NOMO-1 treated with DMSO at 0.1 percent for 48 hours (cell line): ENCODE results near the gene RAG2.
A peak's percentile ranks its signal among the peaks of the same experiment; 100 is the strongest.

Experiments used
- DNase-seq: peaks from one replicate; lab custom pipeline; 2025; ENCODE audit not compliant: unreplicated experiment; lab: John Stamatoyannopoulos, UW

The RAG2 gene

GRCh38 chr11:36598051-36598450 is at the start of gene RAG2:
RAG2 (minus strand) TSS chr11:36598236; CDS start chr11:36594168, 4,068 bp downstream.
- DNase-seq, result no peak

- no peak for DNase-seq
Measured at GRCh38 chr11:36638556-36638955, 40.5 kb upstream of the RAG2 start.

GRCh38 chr11:36635066-36635862 is 37.2 kb upstream of the RAG2 start:
- no peak for DNase-seq

DNA sequence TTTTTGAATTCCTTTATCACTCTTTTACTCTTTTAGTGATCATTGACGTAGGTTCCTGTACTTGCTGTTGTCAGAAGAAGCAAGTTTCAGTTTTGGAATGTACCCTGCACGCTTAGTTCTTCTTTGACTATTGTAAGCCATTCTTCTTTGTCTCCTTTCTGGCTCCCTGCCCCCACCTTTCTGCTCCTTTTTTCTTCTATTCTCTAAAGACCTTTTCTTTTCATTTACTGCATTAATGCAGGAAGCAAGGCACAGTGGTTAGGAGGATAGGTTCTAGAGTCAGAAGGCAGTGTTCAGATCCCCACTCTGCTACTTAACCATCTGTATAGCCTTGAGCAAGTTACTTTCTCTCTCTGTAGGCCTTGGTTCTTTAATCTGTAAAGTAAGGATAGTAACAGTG is 33.7 kb upstream of the RAG2 start:
- DNase-seq, result no peak

GRCh38 chr11:36628765-36629244 is 30.8 kb upstream of the RAG2 start:
- DNase-seq, result no peak

DNA sequence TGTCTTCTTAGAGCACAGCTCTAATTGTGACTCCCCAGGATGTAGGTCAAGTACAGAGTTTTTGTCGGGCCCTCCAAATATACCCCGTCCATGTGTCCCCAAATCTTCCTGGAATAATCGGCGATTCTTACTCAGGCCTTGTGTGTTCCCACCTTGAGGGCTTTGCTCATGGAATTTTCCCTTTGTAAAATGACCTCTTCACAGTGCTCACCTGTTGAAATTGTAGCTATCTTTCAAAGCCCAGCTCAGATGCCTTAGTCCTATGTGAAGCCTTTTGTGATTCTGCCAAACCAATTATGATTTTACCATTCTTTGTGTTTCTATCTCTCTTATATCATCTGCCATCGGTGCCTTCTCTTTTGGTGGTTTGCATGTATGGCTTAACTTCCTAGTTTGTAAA is 30.1 kb upstream of the RAG2 start:
- DNase-seq, result no peak

DNA sequence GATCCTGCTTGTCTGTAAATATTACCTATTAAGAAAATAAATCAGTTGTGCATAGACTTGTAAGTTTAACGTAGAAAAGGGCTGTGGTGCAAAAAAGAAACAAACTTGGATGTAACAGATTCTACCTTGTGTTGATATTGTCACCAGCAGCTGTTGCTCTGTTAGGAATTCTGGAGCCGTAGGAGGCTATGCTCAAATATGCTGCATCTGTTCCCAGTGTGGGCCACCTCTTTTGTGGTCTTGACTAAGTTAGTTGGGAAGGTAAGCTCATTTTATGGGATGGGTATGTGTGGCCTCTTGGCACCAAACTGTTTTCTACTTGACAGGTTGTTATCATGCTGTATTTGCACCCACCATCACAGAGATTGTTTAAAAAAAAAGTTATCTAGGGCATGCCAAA is 29.4 kb upstream of the RAG2 start:
- DNase-seq, result no peak

DNA sequence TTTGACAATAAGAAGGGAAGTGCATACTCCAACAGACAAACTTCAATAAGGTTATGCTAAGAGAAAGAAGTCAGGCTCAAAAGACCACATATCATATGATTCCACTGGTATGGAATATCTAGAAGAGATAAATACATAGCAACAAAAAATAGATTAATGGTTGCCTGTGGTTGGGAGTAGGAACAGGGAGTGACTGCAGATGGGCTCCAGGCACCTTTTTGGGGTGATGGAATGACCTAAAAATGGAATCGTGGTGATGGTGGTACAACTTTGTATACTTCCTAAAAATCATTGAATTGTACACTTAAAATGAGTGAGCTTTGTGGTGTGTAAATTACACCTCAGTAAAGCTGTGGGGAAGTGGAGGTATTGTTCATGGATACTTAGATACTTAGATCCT is 29.0 kb upstream of the RAG2 start:
- no peak for DNase-seq

GRCh38 chr11:36623494-36623893 is 25.5 kb upstream of the RAG2 start:
- DNase-seq, result no peak

- peak; percentile 54 for DNase-seq
Measured at GRCh38 chr11:36622431-36623136, 24.5 kb upstream of the RAG2 start.

DNA sequence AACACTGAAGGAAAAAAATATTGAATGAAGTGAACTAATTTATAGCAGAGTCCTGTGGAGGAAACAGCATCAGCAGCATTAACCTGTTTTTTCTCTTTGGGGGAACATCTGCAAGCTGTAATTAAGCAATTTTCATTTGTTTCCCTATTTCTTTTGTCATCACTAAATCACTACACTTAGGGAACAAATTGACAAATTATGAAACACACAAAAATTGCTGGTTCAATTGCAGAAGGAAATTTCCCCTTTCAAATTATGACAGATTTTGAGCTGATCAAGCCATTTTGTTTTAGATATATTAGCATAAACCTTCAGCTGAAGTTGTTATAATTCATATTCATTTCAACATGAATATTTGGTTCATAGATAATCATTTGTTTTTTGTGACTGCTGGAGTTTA is 22.2 kb upstream of the RAG2 start:
- peak; percentile 57 for DNase-seq

- DNase-seq, result no peak
Measured at GRCh38 chr11:36619502-36619901, 21.5 kb upstream of the RAG2 start.

DNA sequence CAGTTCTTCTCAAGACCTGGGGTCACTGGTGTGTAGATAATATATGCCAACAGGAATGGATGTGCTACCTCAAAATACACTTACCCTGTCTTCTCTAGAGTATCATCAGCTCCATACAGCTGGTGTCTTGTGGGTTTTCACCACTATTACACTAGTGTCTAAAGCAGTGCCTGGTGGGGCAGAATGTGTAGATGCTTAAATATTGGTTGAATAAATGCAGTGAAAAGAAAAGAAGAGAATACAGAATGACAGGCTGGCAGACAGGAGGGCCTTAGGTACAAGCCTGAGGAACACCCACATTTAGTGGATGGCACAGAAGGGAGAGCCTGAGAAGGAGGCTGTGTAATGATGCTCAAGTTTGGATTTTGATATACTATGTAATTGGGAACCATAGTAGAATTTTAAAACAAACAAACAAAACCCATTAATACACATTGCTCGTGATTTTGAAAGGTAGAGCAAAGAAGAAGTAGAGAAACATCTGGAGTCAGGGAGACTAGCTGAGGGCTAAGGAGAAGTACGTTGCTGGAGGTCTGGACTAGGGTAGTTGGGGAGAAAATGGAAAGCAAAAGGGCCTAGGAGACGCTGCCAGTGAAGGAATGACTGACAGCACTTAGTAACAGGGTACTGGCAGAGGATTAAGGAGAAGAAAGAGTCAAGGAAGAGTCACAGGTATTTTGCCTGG is 20.5 kb upstream of the RAG2 start:
- no peak for DNase-seq

- no peak for DNase-seq
Measured at GRCh38 chr11:36617543-36618362, 19.7 kb upstream of the RAG2 start.

- no peak for DNase-seq
Measured at GRCh38 chr11:36615826-36616225, 17.8 kb upstream of the RAG2 start.

DNA sequence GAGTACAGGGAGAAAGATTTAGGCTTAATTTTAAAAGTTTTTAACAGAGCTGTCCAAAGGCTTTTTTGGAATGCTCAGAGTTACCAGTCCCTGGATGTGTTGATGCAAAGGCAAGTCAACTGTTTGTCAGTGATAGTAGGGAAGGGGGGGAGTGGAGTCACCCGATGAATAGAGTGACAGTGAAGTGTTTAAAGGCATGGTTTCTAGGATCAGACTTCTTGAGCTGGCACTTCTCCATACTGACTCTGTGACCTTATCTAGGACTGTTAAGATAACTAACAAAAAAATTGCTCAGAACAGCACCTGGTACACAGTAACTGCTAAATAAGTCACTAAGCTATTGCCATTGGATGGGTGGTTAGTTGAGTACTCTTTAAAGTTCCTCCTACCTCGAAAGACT is 11.3 kb upstream of the RAG2 start:
- no peak for DNase-seq

DNA sequence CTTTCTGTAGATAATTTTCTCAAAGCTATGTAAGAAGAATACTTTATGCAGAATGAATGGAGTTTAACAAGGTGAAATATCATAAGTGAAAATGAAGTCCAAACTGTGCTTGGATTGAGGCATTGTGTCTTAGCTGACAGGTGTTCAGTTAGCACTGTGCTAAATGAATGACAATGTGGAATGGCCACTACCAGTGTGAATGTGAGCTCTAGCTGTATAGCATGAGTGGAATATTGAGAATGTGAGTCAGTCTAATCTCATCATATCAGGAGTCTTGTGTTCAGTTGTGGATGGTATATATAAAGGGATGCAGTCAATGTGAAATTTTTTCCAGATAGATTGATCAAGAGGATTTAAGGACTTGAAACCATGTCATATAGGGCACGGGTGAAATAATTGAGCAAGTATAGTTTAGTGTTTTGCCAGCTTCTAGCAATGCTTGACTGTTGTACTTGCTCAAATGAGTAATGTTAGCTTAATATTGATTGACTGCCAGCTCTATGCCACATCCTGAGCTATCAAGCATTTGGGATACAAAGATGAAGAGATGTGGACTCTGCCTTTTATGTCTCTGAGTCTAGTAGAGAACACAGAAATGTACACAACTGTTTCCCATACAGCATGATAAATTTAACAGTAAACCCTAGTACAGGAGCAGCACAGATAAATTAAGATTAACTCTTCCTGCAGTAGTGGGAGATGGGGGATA is 10.6 kb upstream of the RAG2 start:
- no peak for DNase-seq

GRCh38 chr11:36605221-36606216 is 7.5 kb upstream of the RAG2 start:
- DNase-seq, result no peak

DNA sequence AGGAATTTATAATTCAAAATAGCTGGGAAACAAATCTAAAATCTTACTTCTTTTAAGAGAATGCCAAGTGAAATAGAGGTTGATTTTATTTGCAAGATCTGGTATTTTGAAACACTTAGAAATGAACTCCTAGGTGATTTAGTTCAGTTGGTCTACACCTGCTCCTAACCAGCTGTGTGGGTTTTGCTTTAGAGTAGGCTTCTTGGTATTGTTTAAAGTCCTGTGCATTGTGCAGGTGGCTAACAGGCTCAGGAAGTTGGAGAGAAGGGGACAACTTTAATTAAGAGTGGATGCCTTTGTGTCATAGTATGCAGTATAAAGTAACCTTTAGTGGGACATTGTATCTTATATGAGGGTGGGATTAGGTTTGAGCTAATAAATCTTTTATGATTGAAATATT is 4.1 kb upstream of the RAG2 start:
- no peak for DNase-seq
